ENCODE results near the gene EFCAB6. TPM values are rescaled to one million over a fixed set of nuclear protein-coding genes. Genes with fewer than 3 reads are reported as not detected.

Gene EFCAB6
- total and polyA plus RNA-seq, 3 donors from 2014 or later, result 41.3 to 108 (median 81.5) TPM

DNA sequence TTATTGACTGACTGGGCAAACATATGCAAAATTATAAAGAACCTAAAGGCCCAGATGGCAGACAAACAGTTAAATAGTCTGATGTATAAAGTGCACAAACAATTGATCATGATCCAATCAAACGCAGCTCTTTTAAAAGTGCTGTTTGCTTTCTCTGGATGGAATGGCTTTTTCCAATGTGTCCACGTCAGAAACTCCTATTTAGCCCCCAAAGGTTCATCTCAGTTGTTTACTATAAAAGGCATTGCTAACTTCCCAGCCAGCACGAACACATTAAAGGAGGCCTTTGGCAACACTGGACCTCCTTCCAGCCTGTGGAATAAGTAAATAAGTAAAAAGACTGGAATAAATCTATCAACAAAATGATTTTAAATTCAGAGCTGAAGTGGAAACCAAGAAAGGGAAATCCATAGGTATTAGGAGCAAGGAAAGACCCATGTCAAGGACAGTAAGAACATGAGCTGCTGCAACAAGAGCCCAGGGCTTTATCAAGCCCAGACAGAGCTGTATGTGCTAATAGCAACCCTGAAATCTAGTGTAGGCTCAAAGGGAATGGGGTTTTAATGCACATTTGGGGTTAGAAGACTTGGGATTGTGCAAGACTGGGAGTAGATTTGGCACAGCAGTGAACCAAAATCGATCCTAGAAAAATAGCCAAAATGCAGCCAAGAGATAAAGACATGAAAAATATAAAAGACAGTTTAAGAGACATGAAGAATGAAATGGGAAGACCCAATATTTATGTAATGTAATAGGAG is 105.4 kb downstream of the EFCAB6 start:
- no peak overlapping the region for H3K4me3 ChIP-seq
- no peaks in the 10 kb centered on the region for H3K36me3 ChIP-seq (ENCODE audit: low read depth, missing control alignments)
- TF ChIP-seq, protein P1, sequence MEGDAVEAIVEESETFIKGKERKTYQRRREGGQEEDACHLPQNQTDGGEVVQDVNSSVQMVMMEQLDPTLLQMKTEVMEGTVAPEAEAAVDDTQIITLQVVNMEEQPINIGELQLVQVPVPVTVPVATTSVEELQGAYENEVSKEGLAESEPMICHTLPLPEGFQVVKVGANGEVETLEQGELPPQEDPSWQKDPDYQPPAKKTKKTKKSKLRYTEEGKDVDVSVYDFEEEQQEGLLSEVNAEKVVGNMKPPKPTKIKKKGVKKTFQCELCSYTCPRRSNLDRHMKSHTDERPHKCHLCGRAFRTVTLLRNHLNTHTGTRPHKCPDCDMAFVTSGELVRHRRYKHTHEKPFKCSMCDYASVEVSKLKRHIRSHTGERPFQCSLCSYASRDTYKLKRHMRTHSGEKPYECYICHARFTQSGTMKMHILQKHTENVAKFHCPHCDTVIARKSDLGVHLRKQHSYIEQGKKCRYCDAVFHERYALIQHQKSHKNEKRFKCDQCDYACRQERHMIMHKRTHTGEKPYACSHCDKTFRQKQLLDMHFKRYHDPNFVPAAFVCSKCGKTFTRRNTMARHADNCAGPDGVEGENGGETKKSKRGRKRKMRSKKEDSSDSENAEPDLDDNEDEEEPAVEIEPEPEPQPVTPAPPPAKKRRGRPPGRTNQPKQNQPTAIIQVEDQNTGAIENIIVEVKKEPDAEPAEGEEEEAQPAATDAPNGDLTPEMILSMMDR (IDR thresholded peaks at IDR 0.05), result no peak
- TF ChIP-seq POLR2A (IDR thresholded peaks at IDR 0.05), result no peak
- no peak overlapping the region for H3K27ac ChIP-seq
- DNase-seq, result no peak
- no peaks in the 10 kb centered on the region for H3K9me3 ChIP-seq
- WGBS, 2 donors, result 81 to 88% methylated on average over 4 of the region's 4 CpGs
- no peaks in the 10 kb centered on the region for H3K27me3 ChIP-seq
- no peaks in the 10 kb centered on the region for H3K4me1 ChIP-seq
- intact Hi-C loops (cut with DNase I; ENCODE audit: low total_unique reads), result no loop called here

DNA sequence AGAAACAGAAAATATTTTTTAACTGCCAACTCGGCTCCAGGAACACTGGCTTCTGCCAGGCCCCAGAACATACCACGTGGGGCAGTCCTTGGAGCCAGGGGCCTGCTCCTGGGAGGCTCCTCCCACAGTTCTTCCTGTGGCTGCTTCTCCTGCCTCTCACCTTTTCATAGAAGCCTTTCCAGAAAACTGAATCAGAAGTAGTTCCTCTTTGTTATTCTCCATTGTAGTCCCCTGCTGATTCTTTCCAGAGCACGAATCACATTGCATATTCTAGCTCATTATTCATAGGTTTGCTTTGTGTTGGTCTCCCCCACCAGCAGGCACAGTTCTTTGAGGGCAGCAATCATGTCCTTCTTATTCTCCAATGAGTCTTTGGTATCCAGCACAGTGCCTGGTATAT is 106.0 kb downstream of the EFCAB6 start:
- DNase-seq, result no peak
- Histone ChIP-seq H3K36me3 (ENCODE audit: low read depth, missing control alignments) (no peaks in the 10 kb centered on the region), H3K27me3 (no peaks in the 10 kb centered on the region), H3K9me3 (no peaks in the 10 kb centered on the region), H3K4me3 (no peak overlapping the region), H3K4me1 (no peaks in the 10 kb centered on the region), H3K27ac (no peak overlapping the region)
- intact Hi-C loops (cut with DNase I; ENCODE audit: low total_unique reads), result no loop called here
- WGBS, 2 donors, result 70% methylated on average over 3 of the region's 3 CpGs
- TF ChIP-seq, protein P1 (IDR thresholded peaks at IDR 0.05), result no peak
- no peak for TF ChIP-seq POLR2A (IDR thresholded peaks at IDR 0.05)

DNA sequence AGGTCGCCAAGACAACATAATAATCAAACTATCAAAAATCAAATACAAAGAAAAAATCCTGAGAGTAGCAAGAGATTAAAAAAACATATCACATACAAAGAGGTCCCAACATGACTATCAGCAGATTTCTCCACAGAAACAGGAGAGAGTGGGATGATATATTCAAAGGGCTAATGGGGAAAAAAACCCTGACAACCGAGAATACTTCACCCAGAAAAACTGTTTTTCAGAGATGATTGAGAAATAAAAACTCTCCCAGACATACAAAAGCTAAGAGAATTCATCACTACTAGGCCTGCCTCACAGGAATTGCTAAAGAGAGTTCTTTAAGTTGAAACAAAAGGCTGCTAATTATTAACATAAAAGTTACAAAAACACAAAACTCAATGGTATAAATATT is 108.1 kb downstream of the EFCAB6 start:
- TF ChIP-seq, protein P1 (IDR thresholded peaks at IDR 0.05), result no peak
- no peak for TF ChIP-seq POLR2A (IDR thresholded peaks at IDR 0.05)
- H3K9me3 ChIP-seq, result no peaks in the 10 kb centered on the region
- 91 to 94% methylated on average over 2 of the region's 2 CpGs for WGBS, 2 donors
- H3K4me3 ChIP-seq, result no peak overlapping the region
- no peaks in the 10 kb centered on the region for H3K27me3 ChIP-seq
- H3K4me1 ChIP-seq, result no peaks in the 10 kb centered on the region
- intact Hi-C loops (cut with DNase I; ENCODE audit: low total_unique reads), result no loop called here
- no peaks in the 10 kb centered on the region for H3K36me3 ChIP-seq (ENCODE audit: low read depth, missing control alignments)
- DNase-seq, result no peak
- H3K27ac ChIP-seq, result no peak overlapping the region

DNA sequence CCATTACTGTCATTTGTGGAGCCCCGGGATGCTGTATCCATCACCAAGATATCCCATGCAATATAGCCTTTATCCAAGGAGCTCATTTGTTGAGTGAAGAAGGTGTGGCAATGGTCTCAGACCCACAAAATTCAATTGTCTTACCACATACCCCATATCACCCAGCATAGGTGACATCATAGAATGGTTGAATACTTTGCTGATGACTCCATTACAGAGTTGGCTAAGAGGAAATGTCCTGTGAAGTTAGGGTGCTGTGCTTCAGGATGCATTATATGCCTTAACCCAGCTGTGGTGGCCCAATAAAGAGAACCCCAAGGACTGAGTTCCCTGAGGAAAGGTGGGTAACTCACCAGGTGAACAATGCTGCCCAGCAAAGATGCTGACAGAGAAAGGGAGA is 113.7 kb downstream of the EFCAB6 start:
- intact Hi-C loops (cut with DNase I; ENCODE audit: low total_unique reads), result no loop called here
- H3K9me3 ChIP-seq, result no peaks in the 10 kb centered on the region
- H3K4me3 ChIP-seq, result no peak overlapping the region
- no peaks in the 10 kb centered on the region for H3K4me1 ChIP-seq
- H3K27me3 ChIP-seq, result no peaks in the 10 kb centered on the region
- no peak for TF ChIP-seq POLR2A (IDR thresholded peaks at IDR 0.05)
- TF ChIP-seq, protein P1 (IDR thresholded peaks at IDR 0.05), result no peak
- WGBS, 2 donors, result 100% methylated on average over 1 of the region's 1 CpG
- no peak overlapping the region for H3K27ac ChIP-seq
- DNase-seq, result no peak
- no peaks in the 10 kb centered on the region for H3K36me3 ChIP-seq (ENCODE audit: low read depth, missing control alignments)

DNA sequence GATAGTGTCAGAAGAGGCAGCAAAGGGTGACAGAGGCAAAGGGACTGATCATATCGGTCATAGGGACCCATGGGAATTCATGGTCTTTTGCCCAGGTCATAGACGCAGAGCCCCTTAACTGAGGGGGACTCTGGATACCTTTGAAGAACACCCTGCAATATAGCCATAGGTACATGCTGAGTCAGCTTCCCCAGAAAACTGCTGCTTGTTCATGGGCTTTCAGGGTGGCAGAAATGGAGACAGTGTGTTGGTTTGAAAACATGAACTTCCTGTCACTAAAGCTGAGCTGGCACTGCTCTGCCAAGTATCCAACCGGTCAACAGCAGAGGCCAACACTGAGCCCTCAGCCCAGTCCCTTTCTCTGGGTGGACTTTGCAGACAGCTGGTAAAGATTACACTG is 114.2 kb downstream of the EFCAB6 start:
- no peak for DNase-seq
- no peaks in the 10 kb centered on the region for H3K4me1 ChIP-seq
- intact Hi-C loops (cut with DNase I; ENCODE audit: low total_unique reads), result no loop called here
- H3K27ac ChIP-seq, result no peak overlapping the region
- no peaks in the 10 kb centered on the region for H3K27me3 ChIP-seq
- no peak for TF ChIP-seq POLR2A (IDR thresholded peaks at IDR 0.05)
- TF ChIP-seq, protein P1 (IDR thresholded peaks at IDR 0.05), result no peak
- H3K4me3 ChIP-seq, result no peak overlapping the region
- 87 to 95% methylated on average over 2 to 3 of the region's 3 CpGs for WGBS, 2 donors
- H3K36me3 ChIP-seq (ENCODE audit: low read depth, missing control alignments), result no peaks in the 10 kb centered on the region
- H3K9me3 ChIP-seq, result no peaks in the 10 kb centered on the region
